ENCODE results near the gene MAP3K14. TPM values are rescaled to one million over a fixed set of nuclear protein-coding genes. Genes with fewer than 3 reads are reported as not detected.

Gene MAP3K14
- polyA plus RNA-seq, 3 donors = 1.4 to 29.9 (median 3.8) TPM

GRCh38 chr17:45225051-45225700 lies 91.6 kb downstream of the MAP3K14 start:
- H3K36me3 Mint-ChIP-seq = peaks cover 36 to 60% of the 10 kb centered on the region in 2 donors
- TF ChIP-seq, protein P1, sequence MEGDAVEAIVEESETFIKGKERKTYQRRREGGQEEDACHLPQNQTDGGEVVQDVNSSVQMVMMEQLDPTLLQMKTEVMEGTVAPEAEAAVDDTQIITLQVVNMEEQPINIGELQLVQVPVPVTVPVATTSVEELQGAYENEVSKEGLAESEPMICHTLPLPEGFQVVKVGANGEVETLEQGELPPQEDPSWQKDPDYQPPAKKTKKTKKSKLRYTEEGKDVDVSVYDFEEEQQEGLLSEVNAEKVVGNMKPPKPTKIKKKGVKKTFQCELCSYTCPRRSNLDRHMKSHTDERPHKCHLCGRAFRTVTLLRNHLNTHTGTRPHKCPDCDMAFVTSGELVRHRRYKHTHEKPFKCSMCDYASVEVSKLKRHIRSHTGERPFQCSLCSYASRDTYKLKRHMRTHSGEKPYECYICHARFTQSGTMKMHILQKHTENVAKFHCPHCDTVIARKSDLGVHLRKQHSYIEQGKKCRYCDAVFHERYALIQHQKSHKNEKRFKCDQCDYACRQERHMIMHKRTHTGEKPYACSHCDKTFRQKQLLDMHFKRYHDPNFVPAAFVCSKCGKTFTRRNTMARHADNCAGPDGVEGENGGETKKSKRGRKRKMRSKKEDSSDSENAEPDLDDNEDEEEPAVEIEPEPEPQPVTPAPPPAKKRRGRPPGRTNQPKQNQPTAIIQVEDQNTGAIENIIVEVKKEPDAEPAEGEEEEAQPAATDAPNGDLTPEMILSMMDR (IDR thresholded peaks at IDR 0.05) = no peak
- peak overlapping the region; percentile 98 for H3K4me2 ChIP-seq (replicated peaks; ENCODE audit: extremely low read depth, low read length, poor library complexity, severe bottlenecking)
- H3K27ac Mint-ChIP-seq = peak overlapping the region; percentile 98 to 100 (median 100)
- intact Hi-C loops (cut with micrococcal nuclease) = loop anchor here in 1 of 2 donors (5.0 kb wide), 1 partner anchor 92 kb away; the partner anchor contains the start of gene MAP3K14
- WGBS (ENCODE audit: insufficient coverage) = 12% methylated on average over 7 of the region's 7 CpGs
- H3K27ac ChIP-seq (ENCODE audit: low read depth in 1 of 2, low read length in 2 of 2) = peak overlapping the region; percentile 93 to 99
- DNase-seq = peak in 1 of 3 donors; percentile 56
- peaks cover 40% of the 10 kb centered on the region for H4K20me1 ChIP-seq (ENCODE audit: insufficient read depth, low read length)
- peaks cover 70% of the 10 kb centered on the region for H3K4me1 Mint-ChIP-seq
- no peak overlapping the region for H2AFZ ChIP-seq (ENCODE audit: insufficient read depth, low read depth, low read length, poor library complexity, severe bottlenecking)
- peaks cover 0 to 4% (median 0%) of the 10 kb centered on the region in 3 donors for H3K27me3 Mint-ChIP-seq (ENCODE audit: low read depth in 3 of 3)
- peak overlapping the region; percentile 84 to 99 (median 97) for H3K4me3 ChIP-seq (replicated peaks in 1 of 3; ENCODE audit: low read depth in 2 of 3, low read length in 3 of 3)
- H3K79me2 ChIP-seq (ENCODE audit: insufficient read depth, low read length) = peaks cover 98% of the 10 kb centered on the region
- H3K27me3 ChIP-seq (ENCODE audit: control insufficient read depth in 2 of 2, insufficient read depth in 2 of 2, low read length in 2 of 2) = no peaks in the 10 kb centered on the region
- H3K9me3 ChIP-seq (replicated peaks in 1 of 2; ENCODE audit: control insufficient read depth in 1 of 2, insufficient read depth in 1 of 2, low read length in 2 of 2) = no peaks in the 10 kb centered on the region
- no peaks in the 10 kb centered on the region for H3K36me3 ChIP-seq (replicated peaks in 1 of 2; ENCODE audit: control insufficient read depth in 1 of 2, insufficient read depth in 2 of 2, low read length in 2 of 2)
- peaks cover 0 to 3% (median 0%) of the 10 kb centered on the region in 7 donors for H3K9me3 Mint-ChIP-seq
- peaks cover 77 to 80% of the 10 kb centered on the region in 2 donors for H3K4me1 ChIP-seq (ENCODE audit: control insufficient read depth in 1 of 2, insufficient read depth in 2 of 2, low read length in 2 of 2)
- peak overlapping the region; percentile 97 to 99 for H3K4me3 Mint-ChIP-seq
- H3K9ac ChIP-seq (ENCODE audit: insufficient read depth, low read length, poor library complexity, severe bottlenecking) = peak overlapping the region; percentile 91

DNA sequence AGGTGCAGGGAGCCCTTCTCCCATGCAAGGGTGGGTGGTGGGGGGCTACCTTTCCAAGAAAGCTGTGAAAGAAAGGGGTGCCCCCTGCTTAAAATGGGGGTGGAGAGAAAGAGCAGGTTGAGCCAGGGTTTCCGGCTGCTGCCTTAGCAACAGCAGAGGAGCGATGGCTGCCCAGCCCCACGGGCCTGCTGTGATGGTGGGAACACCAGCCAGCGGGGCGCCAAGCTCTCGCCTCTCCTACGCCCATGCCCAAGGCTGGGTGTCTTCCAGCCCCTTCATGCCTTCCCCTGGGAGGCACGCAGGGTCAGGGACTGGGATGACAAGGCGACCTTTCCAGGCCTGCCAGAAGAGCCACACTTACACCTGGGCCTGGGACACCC lies 92.2 kb downstream of the MAP3K14 start:
- Histone ChIP-seq H4K20me1 (ENCODE audit: insufficient read depth, low read length) (peaks cover 40% of the 10 kb centered on the region), H3K27me3 (ENCODE audit: control insufficient read depth in 2 of 2, insufficient read depth in 2 of 2, low read length in 2 of 2) (no peaks in the 10 kb centered on the region), H3K79me2 (ENCODE audit: insufficient read depth, low read length) (peaks cover 98% of the 10 kb centered on the region), H3K9me3 (replicated peaks in 1 of 2; ENCODE audit: control insufficient read depth in 1 of 2, insufficient read depth in 1 of 2, low read length in 2 of 2) (no peaks in the 10 kb centered on the region), H3K36me3 (replicated peaks in 1 of 2; ENCODE audit: control insufficient read depth in 1 of 2, insufficient read depth in 2 of 2, low read length in 2 of 2) (no peaks in the 10 kb centered on the region), H3K27ac (ENCODE audit: low read depth in 1 of 2, low read length in 2 of 2) (peak overlapping the region; percentile 93 to 99), H3K4me3 (replicated peaks in 1 of 3; ENCODE audit: low read depth in 2 of 3, low read length in 3 of 3) (peak overlapping the region; percentile 84 to 99 (median 97)), H3K4me2 (replicated peaks; ENCODE audit: extremely low read depth, low read length, poor library complexity, severe bottlenecking) (peak overlapping the region; percentile 98), H3K9ac (ENCODE audit: insufficient read depth, low read length, poor library complexity, severe bottlenecking) (peak overlapping the region; percentile 91), H2AFZ (ENCODE audit: insufficient read depth, low read depth, low read length, poor library complexity, severe bottlenecking) (no peak overlapping the region), H3K4me1 (ENCODE audit: control insufficient read depth in 1 of 2, insufficient read depth in 2 of 2, low read length in 2 of 2) (peaks cover 77 to 80% of the 10 kb centered on the region in 2 donors)
- WGBS (ENCODE audit: insufficient coverage) = 29% methylated on average over 9 of the region's 9 CpGs
- TF ChIP-seq, protein P1 (IDR thresholded peaks at IDR 0.05) = no peak
- intact Hi-C loops (cut with micrococcal nuclease) = loop anchor here in 1 of 2 donors (5.0 kb wide), 1 partner anchor 93 kb away; the partner anchor contains the start of gene MAP3K14
- peaks cover 70% of the 10 kb centered on the region for H3K4me1 Mint-ChIP-seq
- peaks cover 0 to 3% (median 0%) of the 10 kb centered on the region in 7 donors for H3K9me3 Mint-ChIP-seq
- H3K36me3 Mint-ChIP-seq = peaks cover 36 to 61% of the 10 kb centered on the region in 2 donors
- peak overlapping the region; percentile 98 to 100 (median 100) for H3K27ac Mint-ChIP-seq
- peaks cover 0 to 4% (median 0%) of the 10 kb centered on the region in 3 donors for H3K27me3 Mint-ChIP-seq (ENCODE audit: low read depth in 3 of 3)
- DNase-seq = no peak
- H3K4me3 Mint-ChIP-seq = peak overlapping the region; percentile 97 to 99
